ENCODE measurements around the gene SULF2. TPM values are rescaled to one million over a fixed set of nuclear protein-coding genes. Genes with fewer than 3 reads are reported as not detected.
A peak's percentile ranks its signal among the peaks of the same experiment; 100 is the strongest.

Gene SULF2
- total and polyA plus RNA-seq, 2 of the 13 experiments (the other 11 are each of a cell fraction or from before 2014, with no cell fraction given), result 7.2 to 50.9 TPM

DNA sequence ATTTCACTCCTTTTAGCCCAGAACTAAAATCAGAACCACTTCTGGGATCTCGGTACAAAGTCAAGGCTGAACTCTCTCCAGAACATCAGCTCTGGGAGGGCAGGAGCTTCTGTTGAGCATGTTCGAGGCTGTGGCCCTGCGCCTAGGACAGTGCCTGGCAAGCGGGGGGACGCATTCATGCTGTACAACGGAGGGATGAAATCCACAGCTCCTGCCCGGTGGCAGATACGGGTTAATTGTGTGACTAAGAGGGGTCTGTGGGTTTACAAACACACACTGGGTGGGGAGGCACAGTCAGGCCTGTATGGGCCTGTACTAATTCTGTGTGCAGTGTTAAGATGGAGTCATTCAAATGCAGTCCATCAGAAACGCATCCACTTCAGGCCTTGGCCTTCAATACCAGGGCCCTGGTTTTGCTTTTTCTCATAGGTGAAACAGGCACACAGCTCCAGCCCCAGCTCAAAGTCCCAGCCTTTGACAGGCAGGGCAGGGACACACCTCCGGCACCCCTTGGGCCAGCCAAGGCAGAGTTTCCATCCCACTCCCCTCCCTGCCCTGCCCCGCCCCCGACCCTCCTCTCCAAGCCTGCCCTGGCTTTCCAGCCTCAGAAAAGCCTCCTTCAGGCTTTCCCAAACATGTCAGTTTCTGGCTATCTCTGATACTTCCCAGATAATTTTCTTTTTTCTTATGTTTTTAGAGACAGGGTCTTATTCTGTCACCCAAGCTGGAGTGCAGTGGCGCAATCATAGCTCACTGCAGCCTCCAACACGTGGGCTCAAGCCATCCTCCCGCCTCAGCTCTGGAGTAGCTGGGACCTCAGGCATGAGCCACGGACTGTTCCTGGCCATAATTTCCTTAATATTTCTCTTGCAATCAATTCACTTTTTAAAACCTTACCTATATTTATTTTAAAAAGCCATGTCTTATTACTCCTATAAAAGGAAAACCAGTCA, 109.8 kb downstream of the SULF2 start (continued):
- TF ChIP-seq RXRB (CRISPR knock-in tag; IDR thresholded peaks at IDR 0.05; ENCODE audit: borderline replicate concordance) (no peak), ZNF343 (CRISPR knock-in tag; IDR thresholded peaks at IDR 0.05) (no peak), CCAR2 (optimal IDR thresholded peaks at IDR 0.05; ENCODE audit: low read depth, low read length) (no peak), SOX6 (IDR thresholded peaks at IDR 0.05) (no peak), SOX6 (CRISPR knock-in tag; IDR thresholded peaks at IDR 0.05) (no peak), CREM (IDR thresholded peaks at IDR 0.05) (no peak), CREM (CRISPR knock-in tag; IDR thresholded peaks at IDR 0.05) (no peak), CC2D1A (CRISPR knock-in tag; IDR thresholded peaks at IDR 0.05) (no peak), ZFP62 (CRISPR knock-in tag; IDR thresholded peaks at IDR 0.05) (no peak), TAF15 (IDR thresholded peaks at IDR 0.05; ENCODE audit: low read depth, low read length, poor library complexity, severe bottlenecking) (no peak), NFE2 (CRISPR knock-in tag; IDR thresholded peaks at IDR 0.05) (no peak), ZNF34 (CRISPR knock-in tag; IDR thresholded peaks at IDR 0.05; ENCODE audit: borderline replicate concordance) (peak; percentile 7; the same call in 1 of the 2 replicates), ZNF570 (CRISPR knock-in tag; IDR thresholded peaks at IDR 0.05; ENCODE audit: borderline replicate concordance) (no peak), FOXJ3 (CRISPR knock-in tag; IDR thresholded peaks at IDR 0.05; ENCODE audit: borderline replicate concordance) (no peak), ZNF329 (CRISPR knock-in tag; IDR thresholded peaks at IDR 0.05; ENCODE audit: low read depth) (0 out of 2 replicates have a peak, but pooled peaks have one; percentile 28), ZNF746 (CRISPR knock-in tag; IDR thresholded peaks at IDR 0.05) (0 out of 2 replicates have a peak, but pooled peaks have one; percentile 25), ADNP (CRISPR knock-in tag; IDR thresholded peaks at IDR 0.05) (no peak), RCOR2 (CRISPR knock-in tag; IDR thresholded peaks at IDR 0.05) (no peak), HOXA9 (CRISPR knock-in tag; IDR thresholded peaks at IDR 0.05; ENCODE audit: borderline replicate concordance) (no peak)
- TF ChIP-seq, protein P1, sequence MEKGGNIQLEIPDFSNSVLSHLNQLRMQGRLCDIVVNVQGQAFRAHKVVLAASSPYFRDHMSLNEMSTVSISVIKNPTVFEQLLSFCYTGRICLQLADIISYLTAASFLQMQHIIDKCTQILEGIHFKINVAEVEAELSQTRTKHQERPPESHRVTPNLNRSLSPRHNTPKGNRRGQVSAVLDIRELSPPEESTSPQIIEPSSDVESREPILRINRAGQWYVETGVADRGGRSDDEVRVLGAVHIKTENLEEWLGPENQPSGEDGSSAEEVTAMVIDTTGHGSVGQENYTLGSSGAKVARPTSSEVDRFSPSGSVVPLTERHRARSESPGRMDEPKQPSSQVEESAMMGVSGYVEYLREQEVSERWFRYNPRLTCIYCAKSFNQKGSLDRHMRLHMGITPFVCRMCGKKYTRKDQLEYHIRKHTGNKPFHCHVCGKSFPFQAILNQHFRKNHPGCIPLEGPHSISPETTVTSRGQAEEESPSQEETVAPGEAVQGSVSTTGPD (CRISPR knock-in tag; IDR thresholded peaks at IDR 0.05), result no peak
- TF ChIP-seq, protein P2, sequence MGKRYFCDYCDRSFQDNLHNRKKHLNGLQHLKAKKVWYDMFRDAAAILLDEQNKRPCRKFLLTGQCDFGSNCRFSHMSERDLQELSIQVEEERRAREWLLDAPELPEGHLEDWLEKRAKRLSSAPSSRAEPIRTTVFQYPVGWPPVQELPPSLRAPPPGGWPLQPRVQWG (CRISPR knock-in tag; IDR thresholded peaks at IDR 0.05; ENCODE audit: borderline replicate concordance, low read depth), result no peak
- TF ChIP-seq, protein P3, sequence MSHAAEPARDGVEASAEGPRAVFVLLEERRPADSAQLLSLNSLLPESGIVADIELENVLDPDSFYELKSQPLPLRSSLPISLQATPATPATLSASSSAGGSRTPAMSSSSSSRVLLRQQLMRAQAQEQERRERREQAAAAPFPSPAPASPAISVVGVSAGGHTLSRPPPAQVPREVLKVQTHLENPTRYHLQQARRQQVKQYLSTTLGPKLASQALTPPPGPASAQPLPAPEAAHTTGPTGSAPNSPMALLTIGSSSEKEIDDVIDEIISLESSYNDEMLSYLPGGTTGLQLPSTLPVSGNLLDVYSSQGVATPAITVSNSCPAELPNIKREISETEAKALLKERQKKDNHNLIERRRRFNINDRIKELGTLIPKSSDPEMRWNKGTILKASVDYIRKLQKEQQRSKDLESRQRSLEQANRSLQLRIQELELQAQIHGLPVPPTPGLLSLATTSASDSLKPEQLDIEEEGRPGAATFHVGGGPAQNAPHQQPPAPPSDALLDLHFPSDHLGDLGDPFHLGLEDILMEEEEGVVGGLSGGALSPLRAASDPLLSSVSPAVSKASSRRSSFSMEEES (CRISPR knock-in tag; IDR thresholded peaks at IDR 0.05), result no peak
- TF ChIP-seq, protein P4, sequence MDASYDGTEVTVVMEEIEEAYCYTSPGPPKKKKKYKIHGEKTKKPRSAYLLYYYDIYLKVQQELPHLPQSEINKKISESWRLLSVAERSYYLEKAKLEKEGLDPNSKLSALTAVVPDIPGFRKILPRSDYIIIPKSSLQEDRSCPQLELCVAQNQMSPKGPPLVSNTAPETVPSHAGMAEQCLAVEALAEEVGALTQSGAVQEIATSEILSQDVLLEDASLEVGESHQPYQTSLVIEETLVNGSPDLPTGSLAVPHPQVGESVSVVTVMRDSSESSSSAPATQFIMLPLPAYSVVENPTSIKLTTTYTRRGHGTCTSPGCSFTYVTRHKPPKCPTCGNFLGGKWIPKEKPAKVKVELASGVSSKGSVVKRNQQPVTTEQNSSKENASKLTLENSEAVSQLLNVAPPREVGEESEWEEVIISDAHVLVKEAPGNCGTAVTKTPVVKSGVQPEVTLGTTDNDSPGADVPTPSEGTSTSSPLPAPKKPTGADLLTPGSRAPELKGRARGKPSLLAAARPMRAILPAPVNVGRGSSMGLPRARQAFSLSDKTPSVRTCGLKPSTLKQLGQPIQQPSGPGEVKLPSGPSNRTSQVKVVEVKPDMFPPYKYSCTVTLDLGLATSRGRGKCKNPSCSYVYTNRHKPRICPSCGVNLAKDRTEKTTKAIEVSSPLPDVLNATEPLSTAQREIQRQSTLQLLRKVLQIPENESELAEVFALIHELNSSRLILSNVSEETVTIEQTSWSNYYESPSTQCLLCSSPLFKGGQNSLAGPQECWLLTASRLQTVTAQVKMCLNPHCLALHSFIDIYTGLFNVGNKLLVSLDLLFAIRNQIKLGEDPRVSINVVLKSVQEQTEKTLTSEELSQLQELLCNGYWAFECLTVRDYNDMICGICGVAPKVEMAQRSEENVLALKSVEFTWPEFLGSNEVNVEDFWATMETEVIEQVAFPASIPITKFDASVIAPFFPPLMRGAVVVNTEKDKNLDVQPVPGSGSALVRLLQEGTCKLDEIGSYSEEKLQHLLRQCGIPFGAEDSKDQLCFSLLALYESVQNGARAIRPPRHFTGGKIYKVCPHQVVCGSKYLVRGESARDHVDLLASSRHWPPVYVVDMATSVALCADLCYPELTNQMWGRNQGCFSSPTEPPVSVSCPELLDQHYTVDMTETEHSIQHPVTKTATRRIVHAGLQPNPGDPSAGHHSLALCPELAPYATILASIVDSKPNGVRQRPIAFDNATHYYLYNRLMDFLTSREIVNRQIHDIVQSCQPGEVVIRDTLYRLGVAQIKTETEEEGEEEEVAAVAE (CRISPR knock-in tag; IDR thresholded peaks at IDR 0.05; ENCODE audit: borderline replicate concordance), result no peak

All from HepG2 (cell line).